HG03159 (cell line): ENCODE data around the gene TERF2IP.

Experiments used
- ATAC-seq: cut with Tn5 transposase; IDR thresholded peaks from one replicate; pipeline ENCODE4 v1.9.1; 2021; ENCODE audit warnings: mild to moderate bottlenecking, moderate library complexity; ENCODE audit not compliant: unreplicated experiment

The TERF2IP gene

DNA sequence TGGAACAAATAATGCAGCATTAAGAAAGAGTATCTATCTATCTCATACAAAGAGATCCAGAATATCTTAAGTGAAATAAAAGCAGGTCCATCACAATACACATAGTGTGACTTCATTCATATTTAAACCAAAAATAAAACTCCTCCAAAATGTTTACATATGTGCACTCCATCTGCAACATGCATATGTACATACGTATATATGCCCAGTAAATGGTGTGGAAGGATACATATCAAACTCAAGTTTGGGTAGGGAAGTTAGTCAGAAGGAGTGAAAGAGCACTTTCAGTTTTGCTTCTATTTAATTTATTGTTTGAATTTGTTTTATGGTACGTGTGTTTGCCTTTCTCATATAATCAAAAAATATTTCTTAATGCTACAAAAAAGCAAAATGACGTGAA is 12.5 kb upstream of the TERF2IP start:
- ATAC-seq, result no peak

DNA sequence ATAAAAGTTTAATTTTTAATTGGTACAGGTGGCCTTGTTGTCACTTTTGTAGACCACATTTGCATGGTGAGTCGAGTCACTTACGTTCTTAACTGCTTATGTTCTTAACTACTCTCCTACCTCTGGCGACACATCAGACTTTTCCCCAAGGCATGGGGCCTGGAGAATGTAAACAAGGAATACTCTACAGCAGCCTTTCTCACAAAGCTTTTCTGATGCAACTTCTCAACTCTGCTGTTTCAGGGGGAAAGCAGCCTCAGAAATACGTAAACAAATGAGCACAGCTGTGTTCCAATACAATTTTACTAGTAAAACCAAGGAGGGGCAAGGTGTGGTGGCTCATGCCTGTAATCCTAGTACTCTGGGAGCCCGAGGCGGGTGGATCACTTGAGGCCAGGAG is 7.0 kb upstream of the TERF2IP start:
- ATAC-seq, result no peak

DNA sequence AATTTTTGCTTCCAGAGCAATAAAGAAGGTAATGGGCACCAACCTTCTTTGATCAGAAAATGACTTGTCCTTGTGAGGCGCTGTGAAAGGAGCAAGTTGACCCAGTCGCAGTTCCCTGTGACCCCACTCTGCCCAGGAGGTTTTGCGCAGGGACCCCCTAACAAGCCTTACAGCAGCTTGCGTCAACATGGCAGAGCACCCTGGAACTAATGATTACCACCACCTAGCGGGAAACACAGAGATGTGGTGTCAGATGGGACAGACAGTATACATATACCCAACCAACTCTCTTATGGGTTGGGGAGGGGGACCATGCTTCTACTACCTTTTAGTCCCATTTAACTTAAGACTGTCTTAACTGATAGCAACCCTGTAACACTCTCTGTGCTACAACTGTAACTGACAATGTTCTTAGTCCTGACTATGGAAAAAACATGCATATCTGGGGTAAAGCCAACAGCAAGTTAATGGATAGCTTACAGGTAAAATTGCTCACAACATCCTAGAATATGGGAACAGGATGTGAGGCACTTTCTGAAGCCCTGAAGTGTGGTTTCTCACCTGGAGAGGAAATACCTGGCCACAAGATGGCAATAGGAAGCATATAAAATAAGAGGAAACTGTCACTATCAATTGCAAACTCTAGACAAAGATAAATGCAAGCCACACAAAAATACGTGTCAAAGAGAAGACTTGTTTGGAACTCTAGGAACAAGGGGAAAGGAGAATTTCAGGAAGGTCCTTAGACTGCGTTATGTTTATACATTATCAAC is 3.1 kb upstream of the TERF2IP start:
- no peak for ATAC-seq

DNA sequence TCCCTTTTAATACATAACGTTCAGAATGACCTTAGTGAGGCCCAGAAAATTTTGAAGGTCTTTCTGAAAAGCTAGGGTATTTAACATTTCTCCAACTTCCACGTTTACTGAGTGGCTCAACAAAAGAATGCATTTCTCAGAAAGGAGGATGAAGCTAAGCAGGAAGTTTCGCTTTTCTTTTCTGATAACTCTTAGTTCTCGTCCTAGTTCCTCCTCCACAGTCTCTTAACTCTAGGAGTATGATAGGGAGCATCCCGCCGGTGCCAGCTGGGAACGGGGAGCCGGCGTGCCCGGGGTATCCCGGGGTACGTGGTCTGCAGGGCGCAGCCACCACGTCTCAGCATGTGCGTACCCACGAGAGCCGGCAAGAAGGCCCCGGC is 471 bp upstream of the TERF2IP start:
- ATAC-seq, result peak; percentile 25

DNA sequence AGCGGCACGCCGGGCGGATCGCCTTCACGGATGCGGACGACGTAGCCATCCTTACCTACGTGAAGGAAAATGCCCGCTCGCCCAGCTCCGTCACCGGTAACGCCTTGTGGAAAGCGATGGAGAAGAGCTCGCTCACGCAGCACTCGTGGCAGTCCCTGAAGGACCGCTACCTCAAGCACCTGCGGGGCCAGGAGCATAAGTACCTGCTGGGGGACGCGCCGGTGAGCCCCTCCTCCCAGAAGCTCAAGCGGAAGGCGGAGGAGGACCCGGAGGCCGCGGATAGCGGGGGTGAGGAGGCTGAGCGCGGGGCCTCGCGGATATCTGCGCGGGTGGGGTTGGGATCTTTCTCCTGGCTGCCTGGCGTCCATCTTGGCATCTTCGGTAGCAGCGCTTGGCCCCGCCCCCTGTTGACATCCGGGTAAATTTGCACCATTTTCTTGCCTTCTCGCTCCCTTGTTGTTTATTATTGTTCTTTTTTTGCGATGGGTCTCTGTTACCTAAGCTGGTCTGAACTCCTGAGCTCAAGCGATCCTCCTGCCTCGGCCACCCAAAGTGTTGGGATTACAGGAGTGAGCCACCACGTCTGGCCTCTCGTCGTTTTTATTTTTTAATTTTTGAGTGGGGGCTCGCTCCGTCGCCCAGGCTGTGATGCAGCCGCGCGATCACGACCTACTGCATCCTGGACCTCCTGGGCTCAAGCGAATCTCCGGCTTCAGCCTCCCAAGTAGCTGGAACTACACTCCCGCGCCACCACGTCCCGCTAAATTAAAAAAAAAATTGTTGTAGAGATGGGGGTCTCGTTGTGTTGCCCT is 898 bp downstream of the TERF2IP start:
- ATAC-seq, result peak; percentile 38

DNA sequence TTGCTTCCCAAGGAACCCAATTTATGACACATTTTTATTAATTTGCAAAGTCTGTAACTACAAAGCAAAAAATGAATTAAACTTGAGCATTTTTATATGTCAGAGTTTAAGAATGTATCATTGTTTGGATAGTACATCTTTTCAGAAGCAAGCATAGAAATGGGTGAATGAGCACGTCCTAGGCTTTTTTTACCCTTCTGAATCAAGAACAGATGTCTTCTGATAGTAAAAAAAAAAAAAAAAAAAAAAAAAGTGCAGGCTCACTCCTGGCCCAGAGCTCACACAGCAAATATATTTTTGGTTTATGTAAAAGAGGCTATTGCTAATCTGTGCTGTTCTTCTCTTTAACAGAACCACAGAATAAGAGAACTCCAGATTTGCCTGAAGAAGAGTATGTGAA is 6.3 kb downstream of the TERF2IP start:
- ATAC-seq, result no peak

DNA sequence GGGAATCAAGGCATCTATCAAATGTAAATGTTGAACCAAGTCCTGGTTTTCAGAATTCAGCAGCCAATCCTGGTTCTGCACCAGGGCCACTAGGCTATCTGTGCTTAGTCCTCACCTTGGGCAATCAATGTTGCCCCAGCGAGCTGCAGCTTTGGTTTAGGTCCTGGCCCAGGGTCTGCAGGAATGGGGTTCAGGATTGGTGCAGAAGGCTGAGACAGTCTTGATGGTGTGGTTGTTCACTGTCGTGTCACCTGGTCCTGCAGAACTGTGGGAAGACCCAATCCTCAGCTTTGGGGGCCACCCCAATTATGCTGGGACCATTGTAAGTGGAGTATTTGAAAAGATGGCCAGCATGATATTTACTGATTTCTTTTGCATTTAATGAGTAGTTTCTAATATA is 10.6 kb downstream of the TERF2IP start:
- ATAC-seq, result no peak

DNA sequence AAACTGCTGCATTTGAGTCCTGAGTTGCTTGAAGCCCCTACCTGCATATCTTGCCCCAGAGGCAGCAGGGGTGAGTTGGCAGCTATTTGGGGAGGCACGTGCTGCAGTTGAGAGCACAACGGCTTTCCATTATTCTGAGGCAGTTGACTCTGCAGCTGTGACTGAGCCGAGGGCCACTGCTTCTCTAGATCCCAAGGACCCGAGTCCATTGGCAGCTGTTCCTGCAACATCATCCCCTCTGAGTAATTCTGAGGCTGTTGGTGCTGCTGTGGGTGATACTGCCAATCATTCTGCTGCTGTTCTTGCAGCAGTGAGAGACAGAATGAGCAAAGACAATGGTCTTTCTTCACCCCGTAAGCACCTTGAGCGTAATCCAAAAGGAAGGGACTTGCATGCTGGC is 12.7 kb downstream of the TERF2IP start:
- ATAC-seq, result no peak

DNA sequence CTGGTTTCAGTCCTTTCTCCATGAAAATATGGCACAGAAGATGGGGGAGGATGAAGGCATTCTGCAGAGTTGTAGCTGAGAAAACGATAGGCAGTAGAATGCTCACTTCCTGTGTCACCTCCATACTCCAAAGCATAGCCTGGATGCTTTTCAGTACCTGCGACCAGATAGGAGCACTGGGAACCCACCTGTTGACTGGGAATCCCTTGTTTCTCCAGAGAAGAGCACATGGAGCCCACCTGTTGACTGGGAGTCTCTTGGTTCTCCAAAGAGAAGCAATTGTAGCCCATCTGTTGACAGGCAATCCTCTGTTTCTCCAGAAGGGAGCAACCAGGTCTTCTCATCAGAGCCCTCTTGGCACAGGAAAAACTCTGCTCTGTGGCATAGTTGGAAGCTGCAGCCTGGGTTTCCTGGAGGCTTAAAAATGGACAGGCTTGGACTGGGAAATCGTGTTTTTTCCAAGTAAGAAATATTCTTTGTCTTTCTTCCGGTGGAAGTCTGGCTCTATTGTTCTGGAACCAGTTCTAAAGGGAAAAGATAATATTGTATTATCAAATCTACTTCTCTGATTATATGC is 13.2 kb downstream of the TERF2IP start:
- no peak for ATAC-seq

DNA sequence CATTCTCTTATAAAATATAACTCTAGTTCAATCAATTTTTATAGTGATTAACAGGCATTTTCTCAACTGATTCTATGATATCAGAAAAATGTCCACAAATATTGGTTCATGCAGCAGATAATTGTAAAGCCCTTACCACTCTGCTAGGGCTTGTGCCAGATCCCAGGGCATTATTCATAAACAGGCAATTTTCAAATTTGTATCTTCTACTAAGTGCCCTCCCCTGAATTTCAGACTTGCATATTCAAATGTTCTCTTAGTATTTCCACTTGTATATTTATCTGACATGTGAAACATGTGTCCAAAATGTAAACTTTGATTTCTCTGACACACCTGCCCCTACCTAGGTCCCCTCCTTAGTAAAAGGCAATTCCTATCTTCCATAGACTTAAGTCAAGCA is 19.9 kb downstream of the TERF2IP start:
- ATAC-seq, result no peak

DNA sequence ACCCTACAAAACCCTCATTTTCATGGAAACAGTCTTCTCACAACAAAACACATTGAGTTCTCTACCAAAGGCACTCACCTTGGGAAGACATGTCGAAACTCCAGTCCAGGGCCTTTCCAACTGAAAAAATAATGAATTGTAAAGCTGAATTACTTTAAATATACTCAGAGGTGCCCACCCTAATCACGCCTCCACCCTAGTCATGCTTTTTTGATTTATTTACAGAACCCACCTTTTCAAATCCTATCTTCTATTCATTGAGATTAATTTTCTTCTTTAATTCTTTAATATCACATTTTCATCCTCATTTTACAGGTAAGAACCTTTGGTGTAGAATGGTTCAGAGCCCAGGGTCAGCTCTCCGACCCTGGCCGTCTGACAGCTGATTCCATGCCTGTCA is 29.3 kb downstream of the TERF2IP start, which contains the start of gene CPHXL2:
CPHXL2 (minus strand) TSS at position 101 of the 400 bp plus-strand sequence; CDS start at position 91, 10 bp downstream.
- no peak for ATAC-seq

DNA sequence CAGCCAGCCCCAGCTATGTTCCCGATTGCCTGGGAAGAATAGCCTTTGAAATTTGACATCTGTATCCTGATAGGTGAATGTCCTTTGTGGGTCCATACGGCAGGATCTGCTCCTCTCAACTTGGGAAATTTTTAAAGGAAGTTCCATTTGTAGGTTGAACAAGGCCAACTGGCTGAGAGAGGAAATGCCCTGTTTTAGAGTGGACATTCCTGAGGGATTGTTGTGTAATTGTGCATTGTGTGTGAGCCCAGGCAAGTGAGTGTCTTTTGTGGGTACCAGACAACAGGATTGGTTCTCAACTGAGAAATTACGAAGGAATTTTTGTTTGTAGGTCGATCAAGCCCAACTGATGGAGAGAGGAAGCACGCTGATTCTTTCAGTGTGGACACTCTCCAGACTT is 31.8 kb downstream of the TERF2IP start:
- ATAC-seq, result no peak

DNA sequence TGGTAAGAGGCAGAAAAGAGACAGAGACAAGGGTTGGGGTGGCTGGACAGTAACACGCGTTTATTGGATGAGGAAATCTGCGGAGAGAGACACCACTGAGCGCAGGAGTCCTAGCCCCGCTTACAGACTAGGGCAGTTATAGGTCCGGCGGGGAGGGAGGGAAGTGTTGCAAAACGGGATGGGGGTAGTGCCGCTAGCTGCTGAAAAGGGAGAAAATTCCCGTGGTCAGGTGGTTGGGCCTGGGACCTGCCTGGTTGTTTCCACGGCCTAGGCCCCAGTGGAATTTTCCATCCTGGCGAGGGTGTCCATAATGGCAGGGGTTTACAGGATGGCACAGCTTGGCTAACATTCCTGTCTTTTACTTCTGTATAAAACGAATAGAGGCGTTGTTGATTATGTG is 34.7 kb downstream of the TERF2IP start:
- no peak for ATAC-seq

DNA sequence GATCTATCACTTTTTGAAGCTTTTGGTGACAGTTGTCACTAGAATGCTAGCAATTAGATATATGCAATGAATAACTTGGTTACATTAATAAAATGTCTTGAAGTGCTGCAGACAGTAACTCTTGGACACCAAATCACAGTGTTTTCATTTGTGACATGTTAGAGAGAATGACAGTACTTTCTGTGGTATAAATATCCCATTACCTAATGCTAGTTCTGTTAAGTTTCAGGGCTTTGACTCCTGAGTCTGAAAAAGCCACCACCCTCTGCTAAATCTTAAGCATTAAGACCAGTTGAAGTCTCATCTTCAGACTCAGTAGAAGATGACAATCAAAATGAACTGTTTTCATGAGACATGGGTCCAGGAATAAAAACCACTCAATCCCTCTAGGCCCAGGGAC is 39.8 kb downstream of the TERF2IP start:
- no peak for ATAC-seq

DNA sequence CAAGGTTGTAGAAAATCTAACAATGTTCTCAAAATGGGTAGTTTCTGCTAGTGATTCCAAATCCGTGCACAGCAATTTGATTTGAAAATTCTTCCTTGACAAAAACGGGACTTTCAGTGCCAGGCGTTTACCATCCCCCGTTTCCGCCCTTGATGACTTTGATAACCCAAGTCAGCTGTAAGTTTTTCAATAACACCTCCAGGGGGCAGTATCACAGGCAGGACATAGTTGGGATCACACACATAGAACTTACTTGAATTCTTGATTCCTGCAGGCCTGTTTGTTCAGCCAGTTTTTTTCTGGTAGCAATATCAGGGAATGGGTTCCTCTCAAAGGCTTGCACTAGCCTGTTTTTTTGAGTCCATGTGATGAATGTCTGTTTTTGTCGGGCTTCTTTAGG is 48.1 kb downstream of the TERF2IP start:
- ATAC-seq, result no peak

DNA sequence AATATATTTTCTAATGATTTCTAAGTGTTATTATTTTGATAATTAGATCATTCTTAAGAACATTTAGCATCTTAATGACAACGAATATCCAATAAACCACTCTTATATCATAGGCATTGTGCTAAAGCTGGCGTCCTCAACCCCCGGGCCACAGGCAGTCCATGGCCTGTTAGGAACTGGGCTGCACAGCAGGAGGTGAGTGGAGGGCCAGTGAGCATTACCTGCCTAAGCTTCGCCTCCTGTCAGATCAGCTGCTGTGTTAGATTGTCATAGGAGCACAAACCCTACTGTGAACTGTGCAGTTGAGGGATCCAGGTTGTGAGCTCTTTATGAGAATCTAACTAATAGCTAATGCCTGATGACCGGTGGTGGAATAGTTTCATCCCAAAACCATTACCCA is 50.0 kb downstream of the TERF2IP start:
- ATAC-seq, result no peak

DNA sequence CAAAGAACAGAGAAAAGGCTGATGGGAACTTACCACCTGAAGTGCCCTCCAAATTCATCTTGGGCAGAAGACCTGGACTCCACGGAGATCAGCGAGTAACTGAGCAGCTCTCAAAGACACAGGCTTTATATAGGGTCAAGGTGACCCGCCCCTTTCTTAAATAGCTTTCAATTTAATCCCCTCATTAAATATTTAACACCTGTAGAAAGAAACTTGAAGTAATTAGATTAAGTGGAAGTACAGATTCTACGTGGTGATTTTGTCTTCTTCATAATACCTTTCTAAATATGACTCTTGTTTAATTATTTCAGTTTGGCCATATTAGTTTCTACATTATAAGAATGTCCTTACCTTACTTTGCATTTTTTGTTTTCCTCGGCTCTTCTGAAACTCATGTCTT is 53.8 kb downstream of the TERF2IP start, which contains the start of gene DUXB:
DUXB (minus strand) TSS at position 101 of the 400 bp plus-strand sequence; CDS start at position 58, 43 bp downstream.
- ATAC-seq, result no peak

DNA sequence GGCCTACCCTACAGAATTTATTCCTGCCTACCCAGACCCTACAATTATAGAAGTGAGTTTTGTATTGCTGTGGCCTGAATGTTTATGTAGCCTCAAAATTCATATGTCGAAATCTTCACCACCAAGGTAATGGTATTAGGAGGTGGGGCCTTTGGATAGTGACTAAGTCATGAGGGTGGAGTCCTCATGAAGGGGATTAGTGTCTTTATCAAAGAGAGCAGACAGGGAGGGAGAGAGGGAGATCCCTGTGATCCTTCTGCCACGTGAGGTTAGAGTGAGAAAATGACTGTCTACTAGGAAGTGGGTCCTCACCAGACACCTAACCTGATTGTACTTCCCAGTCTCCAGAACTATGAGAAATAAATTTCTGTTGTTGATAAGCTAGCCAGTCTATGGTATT is 54.7 kb downstream of the TERF2IP start:
- no peak for ATAC-seq

DNA sequence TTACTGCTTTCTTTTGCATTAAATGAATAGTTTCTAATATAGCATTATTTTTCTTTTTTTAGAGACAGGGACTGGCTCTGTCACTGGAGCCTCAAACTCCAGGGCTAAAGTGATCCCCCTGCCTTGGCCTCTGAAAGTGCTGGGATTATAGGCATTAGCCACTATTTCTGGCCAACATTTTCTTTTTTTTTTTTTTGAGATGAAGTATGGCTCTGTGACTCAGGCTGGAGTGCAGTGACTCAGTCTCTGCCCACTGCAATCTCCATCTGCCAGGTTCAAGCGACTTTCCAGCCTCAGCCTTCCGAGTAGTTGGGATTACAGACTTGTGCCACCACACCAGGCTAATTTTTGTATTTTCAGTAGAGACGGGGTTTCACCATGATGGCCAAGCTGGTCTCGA is 55.7 kb downstream of the TERF2IP start:
- ATAC-seq, result no peak
